ENCODE results near the gene BLOC1S3. TPM values are rescaled to one million over a fixed set of nuclear protein-coding genes. Genes with fewer than 3 reads are reported as not detected.

BLOC1S3 gene, protein sequence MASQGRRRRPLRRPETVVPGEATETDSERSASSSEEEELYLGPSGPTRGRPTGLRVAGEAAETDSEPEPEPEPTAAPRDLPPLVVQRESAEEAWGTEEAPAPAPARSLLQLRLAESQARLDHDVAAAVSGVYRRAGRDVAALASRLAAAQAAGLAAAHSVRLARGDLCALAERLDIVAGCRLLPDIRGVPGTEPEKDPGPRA
- 1 to 10 TPM; 4.8 to 6.7 TPM for total RNA-seq

DNA sequence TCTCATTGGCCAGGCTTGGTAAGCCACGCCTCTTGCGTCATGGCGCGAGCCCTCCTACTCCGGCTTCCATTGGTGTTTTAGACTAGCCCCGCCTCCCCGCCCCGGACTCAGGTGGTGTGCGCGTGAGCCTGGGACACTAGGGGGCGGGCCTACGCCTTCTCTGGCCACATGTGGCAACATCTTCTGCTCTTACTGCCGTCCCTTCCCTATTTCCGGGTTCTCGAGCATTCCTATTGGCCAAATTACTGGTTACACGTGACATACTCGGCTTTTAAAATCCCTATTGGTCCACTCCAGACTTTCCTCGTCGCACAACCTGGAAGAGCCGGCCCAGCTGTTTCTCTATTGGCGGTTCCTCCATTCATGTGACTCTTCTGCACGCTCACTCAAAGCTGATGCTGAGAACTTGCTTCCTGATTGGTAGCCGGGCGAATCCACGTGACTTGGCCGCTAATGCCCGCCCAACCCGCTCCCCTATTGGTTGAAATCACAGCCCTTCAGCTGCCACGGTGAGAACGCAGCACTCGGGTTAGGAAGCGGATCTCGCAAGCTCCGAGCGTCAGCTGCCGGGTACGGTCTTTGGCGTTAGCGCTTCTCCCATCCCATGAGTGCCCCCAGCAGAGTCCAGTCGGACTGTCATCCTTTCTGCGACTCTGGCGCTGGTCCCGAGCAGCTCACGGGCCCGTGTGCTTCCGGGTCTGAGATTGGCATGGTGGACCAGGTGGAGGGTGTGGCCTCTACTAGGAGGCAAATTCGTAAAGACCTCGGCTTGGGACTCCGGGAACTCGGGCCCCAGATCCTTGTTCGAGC, at the start of gene BLOC1S3:
TSS of gene BLOC1S3 (plus strand) at position 523 of the 810 bp plus-strand sequence. CDS start 513 bp downstream, outside the sequence.

DNA sequence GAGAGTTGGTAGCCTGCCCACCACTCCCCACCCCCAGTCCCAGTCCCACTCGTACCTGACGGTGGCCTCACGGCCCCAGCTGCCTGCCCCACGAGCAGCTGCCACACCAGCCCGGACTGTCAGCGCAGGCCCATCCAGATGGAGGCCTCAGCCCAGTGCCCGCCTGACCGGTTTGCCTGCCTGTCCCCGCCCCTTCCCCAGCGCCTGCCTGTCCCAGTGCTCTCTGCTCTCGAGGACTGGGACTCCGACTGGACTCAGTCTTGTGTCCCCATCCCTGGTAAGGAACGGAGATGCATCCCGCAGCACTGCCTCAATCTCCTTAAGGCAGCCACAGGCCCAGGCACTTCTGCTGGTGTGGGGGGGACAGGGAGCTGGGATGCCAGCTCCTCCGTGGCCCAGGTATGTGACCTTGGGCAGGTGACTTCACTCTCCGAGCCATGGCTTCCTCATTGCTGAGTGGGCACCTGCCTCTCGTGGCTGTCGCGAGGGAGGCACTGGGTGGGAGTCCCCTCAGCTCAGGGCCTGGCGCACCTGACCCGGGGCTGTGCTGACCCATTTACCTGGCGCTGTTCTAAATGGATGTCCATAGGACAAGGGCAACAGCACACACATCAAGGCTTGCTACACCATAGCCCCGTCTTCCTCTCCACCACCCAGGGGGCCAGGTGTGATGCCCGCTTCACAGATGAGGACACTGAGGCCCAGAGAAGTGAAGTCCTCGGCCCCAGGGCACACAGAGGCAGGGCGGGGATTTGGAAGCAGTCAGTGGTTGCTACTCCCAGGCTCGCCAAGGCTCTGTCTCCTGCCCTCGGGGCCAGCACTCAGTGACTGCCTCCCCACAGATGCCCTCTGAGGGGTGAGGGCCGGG, 17.5 kb upstream of the BLOC1S3 start, which contains the start of gene NKPD1:
TSS of gene NKPD1 (minus strand) at position 113 of the 868 bp plus-strand sequence. CDS start 832 bp downstream, outside the sequence.

DNA sequence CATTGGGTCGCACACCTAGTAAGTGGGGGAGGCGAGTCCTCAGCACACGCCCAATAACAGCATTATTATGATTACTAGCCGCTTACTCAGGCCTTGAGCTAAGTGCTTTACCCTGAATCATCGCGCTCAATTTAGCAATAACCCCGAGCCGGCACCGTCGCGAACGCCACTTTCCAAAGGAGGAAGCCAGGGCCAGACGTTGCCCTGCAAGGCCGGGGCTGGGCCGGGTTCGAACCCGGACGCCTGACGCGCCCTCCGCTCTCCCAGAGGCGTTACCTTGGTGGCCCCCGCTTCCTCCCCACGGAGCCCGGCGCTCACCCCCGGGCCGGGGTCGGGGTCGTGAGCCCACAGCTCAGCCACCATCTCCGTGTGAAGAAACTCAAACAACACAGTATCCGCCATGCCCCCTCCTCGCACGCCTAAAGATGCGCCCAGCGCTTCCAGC, 745 bp upstream of the BLOC1S3 start, which contains the start of gene TRAPPC6A:
TSS of gene TRAPPC6A (minus strand) at position 421 of the 445 bp plus-strand sequence. CDS start at position 402, 19 bp downstream.

Other genes starting within 250 kb of the BLOC1S3 start
- not detected for gene APOC4, start 236.5 kb upstream of the BLOC1S3 start, total RNA-seq
- 1 to 10 TPM in 1 of 2 donors, under 1 TPM in 1; 1.00 to 4.5 TPM for gene APOC2, start 232.7 kb upstream of the BLOC1S3 start, total RNA-seq
- gene CLPTM1, start 223.4 kb upstream of the BLOC1S3 start, total RNA-seq, result 10 to 100 TPM; 64.7 to 85.6 TPM
- 10 to 100 TPM in 1 of 2 donors, 1 to 10 TPM in 1; 5.0 to 24.4 TPM for gene RELB, start 177.3 kb upstream of the BLOC1S3 start, total RNA-seq
- 10 to 100 TPM; 10.7 to 19.3 TPM for gene CLASRP, start 139.7 kb upstream of the BLOC1S3 start, total RNA-seq
- gene ZNF296, start 102.3 kb upstream of the BLOC1S3 start, total RNA-seq, result under 1 TPM in 1 of 2 donors, not detected in 1; 0.33 TPM
- 10 to 100 TPM; 17.9 to 29.6 TPM for gene GEMIN7, start 99.5 kb upstream of the BLOC1S3 start, total RNA-seq
- gene PPP1R37, start 85.6 kb upstream of the BLOC1S3 start, total RNA-seq, result 10 to 100 TPM; 65.6 to 66.8 TPM
- under 1 TPM; under 0.01 TPM for gene NKPD1, start 17.8 kb upstream of the BLOC1S3 start, total RNA-seq
- gene TRAPPC6A, start 547 bp upstream of the BLOC1S3 start, total RNA-seq, result 10 to 100 TPM; 10.3 TPM
- under 1 TPM in 1 of 2 donors, not detected in 1; 0.34 TPM for gene EXOC3L2, start 66.6 kb downstream of the BLOC1S3 start, total RNA-seq
- 10 to 100 TPM in 1 of 2 donors, 1 to 10 TPM in 1; 8.6 to 11.7 TPM for gene MARK4, start 72.5 kb downstream of the BLOC1S3 start, total RNA-seq
- gene CKM, start 144.1 kb downstream of the BLOC1S3 start, total RNA-seq, result not detected
- not detected for gene KLC3, start 162.0 kb downstream of the BLOC1S3 start, total RNA-seq
- 10 to 100 TPM; 11.7 to 19.0 TPM for gene ERCC2, start 191.8 kb downstream of the BLOC1S3 start, total RNA-seq
- under 1 TPM; under 0.01 to 1.00 TPM for gene PPP1R13L, start 226.3 kb downstream of the BLOC1S3 start, total RNA-seq
- 10 to 100 TPM in 1 of 2 donors, 1 to 10 TPM in 1; 3.1 to 13.0 TPM for gene POLR1G, start 227.9 kb downstream of the BLOC1S3 start, total RNA-seq
- 10 to 100 TPM; 67.4 to 93.2 TPM for gene ERCC1, start 245.1 kb downstream of the BLOC1S3 start, total RNA-seq